ENCODE data around the gene SUFU.

- TF ChIP-seq CTCF (IDR thresholded peaks at IDR 0.05; ENCODE audit: low read depth, low read length), result no peak
- TF ChIP-seq EZH2phosphoT487 (IDR thresholded peaks at IDR 0.05; ENCODE audit: low read depth), result no peak
These were observed 162.2 kb downstream of the SUFU start for GRCh38 chr10:102665904-102666509.
